PC-3 (cell line): ENCODE measurements around the gene RAB20. TPM values are rescaled to one million over a fixed set of nuclear protein-coding genes. Genes with fewer than 3 reads are reported as not detected.

Experiments
- ATAC-seq: fragments of 200-7000 bp; cut with Tn5 transposase; 2 replicates; pipeline ENCODE4 v1.9.1; 2020; ENCODE audit warnings: mild to moderate bottlenecking, moderate library complexity
- BruUV-seq: library from RNA; stranded (reverse); fragments of 400-500 nt; replicated peaks from 2 replicates; lab custom pipeline; 2021; lab: Mats Ljungman, UMichigan
- CTCF ChIA-PET: fragments of 300-600 bp; sonication (Branson Sonifier 250); formaldehyde crosslinking; loops from one replicate; lab custom pipeline; 2022; ENCODE audit warnings: antibody characterized with exemption; lab: Charles Lee
- POLR2A ChIA-PET: fragments of 300-600 bp; sonication (Branson Sonifier 250); formaldehyde crosslinking; loops from one replicate; lab custom pipeline; 2022; ENCODE audit warnings: antibody characterized with exemption; ENCODE audit not compliant: unreplicated experiment; lab: Charles Lee
- DNase-seq: peaks from one replicate; pipeline ENCODE4 v3.0.0-alpha.2; 2015
- H2AFZ ChIP-seq: fragments of 300-600 bp; sonication (generic); 2 replicates; pipeline ENCODE4 v1.6.0; 2016; ENCODE audit warnings: antibody characterized with exemption, low read length
- H3F3A ChIP-seq: fragments of 300-600 bp; sonication (generic); one replicate; pipeline ENCODE4 v1.6.0; 2017; ENCODE audit warnings: antibody characterized with exemption, low read length, control low read depth, mild to moderate bottlenecking; ENCODE audit not compliant: unreplicated experiment
- H3K27ac ChIP-seq: fragments of 300-600 bp; sonication (generic); 2 replicates; pipeline ENCODE4 v1.5.1; 2016; ENCODE audit warnings: mild to moderate bottlenecking, low read length
- H3K27me3 ChIP-seq: fragments of 300-600 bp; sonication (generic); 2 replicates; pipeline ENCODE4 v1.6.1; 2016; ENCODE audit warnings: low read length, mixed read lengths
- H3K36me3 ChIP-seq: fragments of 300-600 bp; sonication (generic); 2 replicates; pipeline ENCODE4 v1.6.1; 2016; ENCODE audit warnings: low read depth, mixed run types, low read length, mixed read lengths
- H3K4me1 ChIP-seq: fragments of 300-600 bp; sonication (generic); 2 replicates; pipeline ENCODE4 v1.5.1; 2016; ENCODE audit warnings: low read length; ENCODE audit not compliant: insufficient read depth
- H3K4me2 ChIP-seq: fragments of 300-600 bp; sonication (generic); 2 replicates; pipeline ENCODE4 v1.6.0; 2016; ENCODE audit warnings: low read length
- H3K4me3 ChIP-seq: fragments of 300-600 bp; sonication (generic); 2 replicates; pipeline ENCODE4 v1.5.1; 2016; ENCODE audit warnings: mild to moderate bottlenecking, low read length, mixed read lengths
- H3K79me2 ChIP-seq: fragments of 300-600 bp; sonication (generic); 2 replicates; pipeline ENCODE4 v1.6.1; 2017; ENCODE audit warnings: low read length, mixed read lengths
- H3K9ac ChIP-seq: fragments of 300-600 bp; sonication (generic); 2 replicates; pipeline ENCODE4 v1.6.0; 2016; ENCODE audit warnings: mild to moderate bottlenecking, low read length
- H3K9me2 ChIP-seq: fragments of 300-600 bp; sonication (generic); replicated peaks from 2 replicates; pipeline ENCODE4 v1.6.1; 2016; ENCODE audit warnings: mixed run types, low read length, mixed read lengths
- H3K9me3 ChIP-seq: fragments of 300-600 bp; sonication (generic); 2 replicates; pipeline ENCODE4 v1.6.1; 2016; ENCODE audit warnings: low read length, mixed read lengths
- H4K20me1 ChIP-seq: fragments of 300-600 bp; sonication (generic); 2 replicates; pipeline ENCODE4 v1.6.1; 2016; ENCODE audit warnings: low read length, mixed read lengths
- CTCF ChIP-seq: fragments of 300-600 bp; sonication (generic); conservative IDR thresholded peaks from 2 replicates; pipeline ENCODE4 v1.5.1; 2017; ENCODE audit warnings: antibody characterized with exemption, low read depth, mild to moderate bottlenecking, low read length
- EZH2 ChIP-seq: fragments of 300-600 bp; sonication (generic); IDR thresholded peaks from one replicate; pipeline ENCODE4 v1.6.1; 2017; ENCODE audit warnings: antibody characterized with exemption, mild to moderate bottlenecking, low read length; ENCODE audit not compliant: unreplicated experiment
- EZH2phosphoT487 ChIP-seq: fragments of 300-600 bp; sonication (generic); IDR thresholded peaks from 2 replicates; pipeline ENCODE4 v1.6.1; 2018; ENCODE audit warnings: mild to moderate bottlenecking, antibody characterized with exemption, low read length, borderline replicate concordance
- intact Hi-C: fragments of 100-400 bp; cut with micrococcal nuclease; formaldehyde crosslinking; loops from 2 replicates; pipeline ENCODE4 v1.9.0; 2023
- total RNA-seq: library from RNA; depleted of rRNA; stranded (reverse); fragments of >200 nt; gene quantifications from 2 replicates; pipeline ENCODE4 v1.2.3, GENCODE V29; 2014

RAB20 gene
- total RNA-seq, 1 experiment from 2014 or later, result 22.9 TPM

- no peak for ATAC-seq
- H3K36me3 ChIP-seq, result peaks cover 16% of the 10 kb centered on the region
Observed at GRCh38 chr13:110495376-110495775, 66.1 kb downstream of the RAB20 start.

GRCh38 chr13:110493613-110494012 is 67.9 kb downstream of the RAB20 start:
- POLR2A ChIA-PET, result no interaction called here
- no peaks in the 10 kb centered on the region for H3K27me3 ChIP-seq
- no peaks in the 10 kb centered on the region for H3K9me3 ChIP-seq
- peaks cover 1% of the 10 kb centered on the region for H3F3A ChIP-seq
- TF ChIP-seq EZH2phosphoT487 (no peak), CTCF (no peak), EZH2 (no peak)
- no TSS peak for BruUV-seq
- H3K9ac ChIP-seq, result no peak overlapping the region
- CTCF ChIA-PET, result no interaction called here
- intact Hi-C loops, result no loop called here
- no peaks in the 10 kb centered on the region for H3K79me2 ChIP-seq
- no peak for DNase-seq
- no peaks in the 10 kb centered on the region for H3K9me2 ChIP-seq
- no peak overlapping the region for H3K4me3 ChIP-seq
- H3K36me3 ChIP-seq, result peaks cover 13% of the 10 kb centered on the region
- no peak overlapping the region for H3K4me2 ChIP-seq
- ATAC-seq, result no peak
- H3K27ac ChIP-seq, result no peak overlapping the region
- H3K4me1 ChIP-seq, result peaks cover 2% of the 10 kb centered on the region
- H2AFZ ChIP-seq, result no peak overlapping the region
- H4K20me1 ChIP-seq, result no peaks in the 10 kb centered on the region

More at GRCh38 chr13:110495376-110495775, 66.1 kb downstream of the RAB20 start:
- Histone ChIP-seq H3K4me2 (no peak overlapping the region), H3K9me2 (no peaks in the 10 kb centered on the region), H3K9me3 (no peaks in the 10 kb centered on the region), H3K9ac (no peak overlapping the region), H4K20me1 (no peaks in the 10 kb centered on the region), H3K4me3 (no peak overlapping the region), H3K27ac (no peak overlapping the region), H2AFZ (no peak overlapping the region), H3K27me3 (no peaks in the 10 kb centered on the region), H3F3A (peaks cover 10% of the 10 kb centered on the region), H3K79me2 (no peaks in the 10 kb centered on the region), H3K4me1 (peaks cover 19% of the 10 kb centered on the region)
- no peak for TF ChIP-seq EZH2
- POLR2A ChIA-PET, result no interaction called here
- intact Hi-C loops, result no loop called here
- CTCF ChIA-PET, result no interaction called here
- no TSS peak for BruUV-seq
- DNase-seq, result no peak

GRCh38 chr13:110492679-110493593 is 68.6 kb downstream of the RAB20 start:
- H4K20me1 ChIP-seq, result no peaks in the 10 kb centered on the region
- no peaks in the 10 kb centered on the region for H3K27me3 ChIP-seq
- no peak overlapping the region for H2AFZ ChIP-seq
- no peak overlapping the region for H3K27ac ChIP-seq
- H3K79me2 ChIP-seq, result no peaks in the 10 kb centered on the region
- H3K9ac ChIP-seq, result no peak overlapping the region
- H3F3A ChIP-seq, result no peaks in the 10 kb centered on the region
- DNase-seq, result no peak
- no peaks in the 10 kb centered on the region for H3K9me3 ChIP-seq
- H3K4me1 ChIP-seq, result no peaks in the 10 kb centered on the region
- H3K9me2 ChIP-seq, result no peaks in the 10 kb centered on the region
- no TSS peak for BruUV-seq
- POLR2A ChIA-PET, result no interaction called here
- intact Hi-C loops, result no loop called here
- TF ChIP-seq CTCF (no peak), EZH2phosphoT487 (no peak), EZH2 (no peak)
- H3K4me3 ChIP-seq, result no peak overlapping the region
- H3K4me2 ChIP-seq, result no peak overlapping the region
- CTCF ChIA-PET, result no interaction called here
- no peak for ATAC-seq
- peaks cover 6% of the 10 kb centered on the region for H3K36me3 ChIP-seq
